ENCODE measurements around the gene KCTD2.

The KCTD2 gene

GRCh38 chr17:75086496-75087181, 39.6 kb downstream of the KCTD2 start:
- no peak for TF ChIP-seq CTCF (conservative IDR thresholded peaks at IDR 0.05; ENCODE audit: control insufficient read depth, insufficient read depth, low read depth, low read length)
- no peak for DNase-seq (ENCODE audit: low read depth)
- no peak overlapping the region for H3K4me3 ChIP-seq (ENCODE audit: control insufficient read depth, low read depth, low read length)

- DNase-seq (ENCODE audit: low read depth) = no peak
These were observed 40.1 kb downstream of the KCTD2 start for GRCh38 chr17:75087182-75087557.

GRCh38 chr17:75087558-75088453, 40.8 kb downstream of the KCTD2 start, which contains the start of gene SLC16A5:
SLC16A5 (plus strand) TSS chr17:75087954; CDS start chr17:75093637, 5,683 bp downstream.
- H3K4me3 ChIP-seq (ENCODE audit: control insufficient read depth, low read depth, low read length) = peak within 1 kb of the TSS; percentile 46
- no peak for TF ChIP-seq CTCF (conservative IDR thresholded peaks at IDR 0.05; ENCODE audit: control insufficient read depth, insufficient read depth, low read depth, low read length)
- DNase-seq (ENCODE audit: low read depth) = peak; percentile 65

More at GRCh38 chr17:75087182-75087557, 40.1 kb downstream of the KCTD2 start:
- peak overlapping the region; percentile 46 for H3K4me3 ChIP-seq (ENCODE audit: control insufficient read depth, low read depth, low read length)
- TF ChIP-seq CTCF (conservative IDR thresholded peaks at IDR 0.05; ENCODE audit: control insufficient read depth, insufficient read depth, low read depth, low read length) = no peak

- DNase-seq (ENCODE audit: low read depth) = peak; percentile 60
- TF ChIP-seq CTCF (conservative IDR thresholded peaks at IDR 0.05; ENCODE audit: control insufficient read depth, insufficient read depth, low read depth, low read length) = no peak
These were observed 41.7 kb downstream of the KCTD2 start for GRCh38 chr17:75088465-75089417.

GRCh38 chr17:75090871-75091854, 44.1 kb downstream of the KCTD2 start:
- DNase-seq (ENCODE audit: low read depth) = no peak
- H3K4me3 ChIP-seq (ENCODE audit: control insufficient read depth, low read depth, low read length) = no peak overlapping the region
- TF ChIP-seq CTCF (conservative IDR thresholded peaks at IDR 0.05; ENCODE audit: control insufficient read depth, insufficient read depth, low read depth, low read length) = no peak

More at GRCh38 chr17:75088465-75089417, 41.7 kb downstream of the KCTD2 start:
- peak overlapping the region; percentile 46 for H3K4me3 ChIP-seq (ENCODE audit: control insufficient read depth, low read depth, low read length)
